Heart left ventricle (tissue), 13 donors: ENCODE measurements around the gene USP46.

Experiments
- CTCF ChIP-seq, 12 donors: fragments of 200-600 bp; sonication (generic) in 4 of 12; IDR thresholded peaks; one replicate each; pipeline versions ENCODE4 v1.5.0 to v1.8.0; 2018 to 2022; ENCODE audit warnings: antibody characterized with exemption in 12 of 12, mild to moderate bottlenecking in 5 of 12
- POLR2A ChIP-seq, 2 donors: fragments of 450-650 bp; IDR thresholded peaks; one replicate each; pipeline ENCODE4 v1.6.1; 2017; ENCODE audit warnings: antibody characterized with exemption in 2 of 2, mild to moderate bottlenecking in 2 of 2, moderate library complexity in 2 of 2
- donor health status: ischemic (EF 13 %, LVEDD 7.1; RV severe dilation, severe dysfunction).
- donor health status: DM: no; HTN: yes; CAD: no.
- donor health status: DM: no; HTN: no; CAD: no.
- donor health status: ischemic (EF 25% LVEDD 6.9; RV normal size, moderate dysfunction).
- donor health status: ischemic (EF 25% LVEDD 5.7; RV mildly dilated, moderate dysfunction).
- donor health status: ischemic (EF 35%, LVEDD 5.7; RV mildly dilated, moderate dysfunction).
- donor health status: nonischemic (EF 11% LVEDD 7.7; RV severe dilation, severe dysfunction).
- donor health status: DM: yes; HTN: yes; CAD: no.
- donor health status: PGD.
- donor health status: ischemic (EF 29% LVEDD 5.4; RV normal size, mild dysfunction).
- donor health status: nonischemic (EF 23%, LVEDD 6.1; RV moderate dilation, normal function).

GRCh38 chr4:52627876-52628275 lies 31.2 kb downstream of the USP46 start:
- TF ChIP-seq CTCF (IDR thresholded peaks at IDR 0.05) (no peak), POLR2A (IDR thresholded peaks at IDR 0.05) (no peak)
